ENCODE data around the gene REELD1. TPM values are rescaled to one million over a fixed set of nuclear protein-coding genes. Genes with fewer than 3 reads are reported as not detected.

REELD1 gene
- total and polyA plus RNA-seq, 2 of the 4 experiments (the other 2 are of a cell fraction), result not detected

DNA sequence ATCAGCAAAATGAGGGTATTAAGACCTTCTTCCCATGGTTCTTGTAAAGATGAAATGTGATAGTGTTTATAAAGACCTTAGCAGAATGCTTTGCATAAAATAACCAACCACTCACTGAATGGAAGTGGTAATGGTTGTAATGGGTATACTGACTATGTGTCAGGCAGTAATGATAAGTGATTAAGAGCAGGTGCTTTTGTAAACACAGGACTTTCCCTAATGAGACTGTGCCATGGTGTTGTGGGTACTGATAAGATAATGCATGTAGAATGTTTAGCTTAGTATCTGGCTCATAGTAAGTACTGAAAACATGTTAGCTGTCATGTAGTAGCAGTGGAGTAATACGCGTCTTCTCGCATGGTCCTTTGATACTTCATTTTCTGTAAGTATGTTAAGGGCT is 31.9 kb upstream of the REELD1 start:
- peaks cover 6% of the 10 kb centered on the region for H3K36me3 ChIP-seq (ENCODE audit: control insufficient read depth, insufficient read depth, low read length)
- no TSS peak for BruUV-seq (replicated peaks)

More for the DNA sequence above, 31.9 kb upstream of the REELD1 start:
- Histone ChIP-seq H2BK120ac (ENCODE audit: low read depth, low read length) (no peak overlapping the region), H4K8ac (ENCODE audit: low read depth in 2 of 2, low read length in 2 of 2) (no peak overlapping the region), H4K5ac (ENCODE audit: low read depth, low read length) (no peak overlapping the region), H3K4ac (ENCODE audit: low read depth, low read length) (no peak overlapping the region), H3K18ac (ENCODE audit: low read depth, low read length) (no peak overlapping the region), H3K4me1 (ENCODE audit: control insufficient read depth, insufficient read depth, low read length) (peaks cover 3% of the 10 kb centered on the region; the same call in 1 of the 2 replicates), H2BK15ac (ENCODE audit: low read depth, low read length) (no peak overlapping the region), H3K27ac (ENCODE audit: insufficient read depth, low read length) (no peak overlapping the region), H3K9me1 (ENCODE audit: insufficient read depth, low read length) (peaks cover 4% of the 10 kb centered on the region; the same call in 1 of the 2 replicates), H3K9me3 (ENCODE audit: control insufficient read depth, insufficient read depth, low read length) (no peaks in the 10 kb centered on the region), H2BK5ac (ENCODE audit: low read depth, low read length, poor library complexity, severe bottlenecking) (no peak overlapping the region), H4K20me1 (ENCODE audit: insufficient read depth, low read length) (0 out of 2 replicates have a peak, but pooled peaks cover 5% of the 10 kb centered on the region), H3K56ac (ENCODE audit: extremely low read depth, insufficient read depth, low read length) (no peak overlapping the region), H2AK5ac (ENCODE audit: low read depth, low read length) (no peak overlapping the region), H4K91ac (ENCODE audit: insufficient read depth, low read depth, low read length) (no peak overlapping the region), H3K14ac (replicated peaks; ENCODE audit: low read depth, low read length) (no peak overlapping the region), H3K79me1 (ENCODE audit: low read depth in 1 of 2, low read length in 2 of 2) (peaks cover 22 to 26% of the 10 kb centered on the region in 2 experiments), H3K9ac (ENCODE audit: low read depth, low read length) (no peak overlapping the region), H3K27me3 (ENCODE audit: control insufficient read depth, insufficient read depth, low read length) (no peaks in the 10 kb centered on the region), H3K23ac (ENCODE audit: low read depth, low read length) (no peak overlapping the region), H2BK20ac (ENCODE audit: low read depth, low read length) (no peak overlapping the region), H3K4me3 (ENCODE audit: insufficient read depth, low read depth, low read length) (no peak overlapping the region), H3K4me2 (ENCODE audit: low read depth, low read length) (no peak overlapping the region), H2AFZ (replicated peaks; ENCODE audit: low read length, poor library complexity) (no peak overlapping the region), H2AK9ac (replicated peaks; ENCODE audit: low read depth, low read length, poor library complexity) (no peak overlapping the region)
- TF ChIP-seq SMC3 (IDR thresholded peaks at IDR 0.05; ENCODE audit: low read depth, low read length), result no peak
- TF ChIP-seq POLR2A (IDR thresholded peaks at IDR 0.05; ENCODE audit: low read depth, low read length), result no peak
- no peak for TF ChIP-seq BHLHE40 (IDR thresholded peaks at IDR 0.05; ENCODE audit: low read depth, low read length)
- no peak for TF ChIP-seq FOS (IDR thresholded peaks at IDR 0.05; ENCODE audit: low read depth, low read length)
- no peak for TF ChIP-seq CEBPB (IDR thresholded peaks at IDR 0.05; ENCODE audit: low read depth, low read length)
- no peak for TF ChIP-seq MXI1 (IDR thresholded peaks at IDR 0.05; ENCODE audit: borderline replicate concordance, low read depth, low read length)
- TF ChIP-seq, protein P1, sequence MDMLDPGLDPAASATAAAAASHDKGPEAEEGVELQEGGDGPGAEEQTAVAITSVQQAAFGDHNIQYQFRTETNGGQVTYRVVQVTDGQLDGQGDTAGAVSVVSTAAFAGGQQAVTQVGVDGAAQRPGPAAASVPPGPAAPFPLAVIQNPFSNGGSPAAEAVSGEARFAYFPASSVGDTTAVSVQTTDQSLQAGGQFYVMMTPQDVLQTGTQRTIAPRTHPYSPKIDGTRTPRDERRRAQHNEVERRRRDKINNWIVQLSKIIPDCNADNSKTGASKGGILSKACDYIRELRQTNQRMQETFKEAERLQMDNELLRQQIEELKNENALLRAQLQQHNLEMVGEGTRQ (IDR thresholded peaks at IDR 0.05; ENCODE audit: low read depth, low read length), result no peak
- TF ChIP-seq, protein P2, sequence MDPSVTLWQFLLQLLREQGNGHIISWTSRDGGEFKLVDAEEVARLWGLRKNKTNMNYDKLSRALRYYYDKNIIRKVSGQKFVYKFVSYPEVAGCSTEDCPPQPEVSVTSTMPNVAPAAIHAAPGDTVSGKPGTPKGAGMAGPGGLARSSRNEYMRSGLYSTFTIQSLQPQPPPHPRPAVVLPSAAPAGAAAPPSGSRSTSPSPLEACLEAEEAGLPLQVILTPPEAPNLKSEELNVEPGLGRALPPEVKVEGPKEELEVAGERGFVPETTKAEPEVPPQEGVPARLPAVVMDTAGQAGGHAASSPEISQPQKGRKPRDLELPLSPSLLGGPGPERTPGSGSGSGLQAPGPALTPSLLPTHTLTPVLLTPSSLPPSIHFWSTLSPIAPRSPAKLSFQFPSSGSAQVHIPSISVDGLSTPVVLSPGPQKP (IDR thresholded peaks at IDR 0.05; ENCODE audit: borderline replicate concordance, low read depth, low read length), result no peak
- TF ChIP-seq NFE2L2 (IDR thresholded peaks at IDR 0.05; ENCODE audit: low read depth, low read length), result no peak
- TF ChIP-seq MAZ (IDR thresholded peaks at IDR 0.05; ENCODE audit: borderline replicate concordance, low read depth, low read length), result no peak
- no peak for TF ChIP-seq RCOR1 (IDR thresholded peaks at IDR 0.05; ENCODE audit: insufficient replicate concordance, low read length)
- TF ChIP-seq CHD1 (IDR thresholded peaks at IDR 0.05; ENCODE audit: low read depth, low read length), result no peak
- TF ChIP-seq RAD21 (IDR thresholded peaks at IDR 0.05; ENCODE audit: low read length), result no peak
- no peak for TF ChIP-seq RFX5 (IDR thresholded peaks at IDR 0.05; ENCODE audit: low read depth, low read length)
- no peak for DNase-seq
- in situ Hi-C loops (cut with MboI; ENCODE audit: low sequenced_read_pairs) (no loop called here), dilution Hi-C loops (cut with HindIII; ENCODE audit: low sequenced_read_pairs, unreplicated experiment) (no loop called here), intact Hi-C loops (cut with micrococcal nuclease) (loop anchor here (10.0 kb wide), 1 partner anchor 978 kb away; no protein-coding TSS in a partner anchor)
- no CpG with 5 or more reads among the region's 3 CpGs for WGBS, 2 experiments (ENCODE audit: extremely low coverage in 2 of 2, insufficient read length in 1 of 2)
- POLR2A ChIA-PET (ENCODE audit: unreplicated experiment), result no interaction called here
- ATAC-seq (ENCODE audit: low read depth), result no peak
- CTCF ChIA-PET, result no interaction called here

All from IMR-90 (cell line).